ENCODE results near the gene GNG11.

GNG11 gene

DNA sequence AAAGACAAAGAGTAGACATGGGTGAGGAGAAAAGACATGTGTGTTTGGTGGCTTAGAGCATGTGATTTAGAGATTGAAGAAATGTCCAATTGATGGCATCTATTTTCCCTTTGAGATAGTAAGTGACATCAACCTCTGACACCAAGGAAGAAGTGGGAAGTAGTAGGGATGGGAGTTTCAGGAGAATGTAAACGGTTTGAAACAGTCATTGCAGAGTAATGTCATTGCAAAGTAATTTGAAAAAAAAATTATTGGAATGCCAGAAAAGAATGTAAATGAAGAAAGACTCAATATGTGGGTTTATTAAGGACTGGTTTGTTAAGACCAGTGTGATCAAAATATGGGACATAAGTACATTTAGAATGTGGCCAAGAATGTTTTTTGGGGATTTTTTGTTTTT is 26.6 kb downstream of the GNG11 start:
- no peak for DNase-seq (ENCODE audit: low spot score)

DNA sequence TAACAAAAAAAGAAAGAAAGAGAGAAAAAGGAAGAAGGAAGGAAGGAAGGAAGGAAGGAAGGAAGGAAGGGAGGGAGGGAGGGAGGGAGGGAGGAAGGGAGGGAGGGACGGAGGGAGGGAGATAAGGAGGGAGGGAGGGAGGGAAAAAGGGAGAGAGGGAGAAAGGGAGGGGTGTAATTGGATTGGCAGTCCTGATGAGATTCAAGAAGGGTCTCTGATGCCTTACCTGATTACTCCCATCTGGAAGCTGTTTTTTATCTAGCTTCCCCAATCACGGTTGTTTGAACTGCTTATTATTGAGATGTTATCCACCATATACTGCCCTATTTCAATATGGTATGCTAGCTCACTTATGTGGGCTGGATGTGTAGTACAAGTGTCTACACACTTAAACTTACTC is 27.3 kb downstream of the GNG11 start:
- no peak for DNase-seq (ENCODE audit: low spot score)

DNA sequence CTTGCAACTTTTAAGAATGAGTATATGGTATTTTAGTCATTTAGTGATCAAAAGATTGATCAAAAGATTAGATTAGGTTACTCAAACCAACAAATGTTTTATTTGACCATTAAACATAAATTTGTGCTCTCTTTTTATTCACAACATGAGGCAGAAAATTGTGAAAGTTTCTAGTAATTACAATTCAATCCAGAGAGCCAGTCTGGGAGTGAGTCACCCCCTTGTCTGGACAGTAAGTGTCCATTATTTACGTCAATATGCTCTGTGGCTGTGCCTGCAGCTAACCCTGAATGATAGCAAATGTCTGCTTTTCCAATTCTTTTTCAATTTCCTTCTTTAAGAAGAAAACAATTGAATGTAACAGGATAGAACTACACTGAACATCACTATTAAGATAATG is 27.9 kb downstream of the GNG11 start:
- no peak for DNase-seq (ENCODE audit: low spot score)

DNA sequence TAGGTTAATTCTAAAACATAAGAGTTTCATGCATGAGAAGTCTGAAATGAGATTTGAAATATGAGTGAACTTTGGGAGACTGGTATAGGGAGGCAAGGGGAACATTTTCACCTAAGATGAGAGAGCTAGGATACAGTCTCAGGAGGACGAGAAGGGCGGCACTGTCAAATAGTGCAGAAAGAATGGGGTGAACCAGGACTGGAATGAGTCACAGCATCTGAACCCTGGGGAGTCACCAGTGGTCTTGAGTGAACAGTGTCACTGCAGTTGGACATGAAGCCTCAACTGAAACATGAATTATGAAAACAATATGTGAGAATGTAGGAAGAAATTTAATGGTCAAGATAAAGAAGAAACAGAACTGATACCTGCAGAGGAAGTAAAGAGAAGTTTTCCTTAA is 33.8 kb downstream of the GNG11 start:
- no peak for DNase-seq (ENCODE audit: low spot score)

DNA sequence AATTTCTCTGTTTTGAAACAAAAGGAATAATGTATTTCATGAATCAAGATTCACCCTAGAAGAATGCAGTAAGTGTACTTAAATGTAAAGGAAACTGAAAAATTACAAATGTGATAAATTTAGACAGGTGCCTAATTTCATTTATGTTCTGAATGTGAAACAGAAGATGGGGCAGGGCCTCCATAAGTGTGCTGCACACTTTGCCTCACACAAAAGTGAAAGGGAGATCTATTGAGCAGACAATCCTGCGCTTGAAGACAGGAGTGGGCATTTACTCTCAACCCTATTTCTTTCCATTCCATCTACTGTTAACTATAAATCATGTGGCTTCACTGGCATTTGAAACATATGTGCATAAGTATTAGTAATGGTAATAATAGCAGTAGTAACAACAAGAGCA is 36.2 kb downstream of the GNG11 start:
- no peak for DNase-seq (ENCODE audit: low spot score)

DNA sequence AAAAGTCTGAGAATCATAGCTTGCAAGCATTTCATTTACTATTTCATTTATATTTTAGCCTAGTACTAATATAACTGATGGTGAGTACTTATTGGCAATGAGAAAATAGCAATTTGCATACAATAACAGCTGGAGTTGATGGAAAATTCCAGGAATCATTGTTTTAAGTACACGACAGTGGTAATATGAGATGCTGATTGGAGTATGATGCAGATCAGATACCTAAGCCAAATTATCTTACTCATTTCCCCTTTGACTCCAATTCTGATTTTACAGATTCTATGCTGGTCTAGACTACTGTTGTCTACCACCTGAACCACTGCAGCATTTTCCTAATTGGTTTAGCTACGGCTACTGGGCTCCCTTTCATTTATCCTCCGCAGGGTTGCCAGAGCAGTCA is 36.7 kb downstream of the GNG11 start:
- DNase-seq (ENCODE audit: low spot score) = no peak

DNA sequence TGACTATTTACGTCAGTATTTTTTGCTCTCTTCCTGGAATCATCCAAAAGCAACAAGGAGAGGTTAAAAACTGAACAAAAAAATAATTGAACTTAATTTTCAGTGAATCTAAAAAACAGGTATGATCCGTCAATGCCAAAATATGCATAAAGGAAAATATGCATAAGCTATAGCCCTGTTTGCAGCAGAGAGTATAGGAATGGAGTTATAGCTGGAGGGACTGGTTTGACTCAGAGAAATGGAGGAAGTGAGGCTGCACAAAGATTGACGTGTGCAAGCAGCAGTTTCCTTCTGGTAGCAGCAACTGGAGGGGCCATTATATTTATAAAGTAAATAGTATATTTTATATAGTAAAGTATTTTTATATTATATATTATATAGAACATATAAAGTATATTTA is 37.1 kb downstream of the GNG11 start:
- DNase-seq (ENCODE audit: low spot score) = no peak

DNA sequence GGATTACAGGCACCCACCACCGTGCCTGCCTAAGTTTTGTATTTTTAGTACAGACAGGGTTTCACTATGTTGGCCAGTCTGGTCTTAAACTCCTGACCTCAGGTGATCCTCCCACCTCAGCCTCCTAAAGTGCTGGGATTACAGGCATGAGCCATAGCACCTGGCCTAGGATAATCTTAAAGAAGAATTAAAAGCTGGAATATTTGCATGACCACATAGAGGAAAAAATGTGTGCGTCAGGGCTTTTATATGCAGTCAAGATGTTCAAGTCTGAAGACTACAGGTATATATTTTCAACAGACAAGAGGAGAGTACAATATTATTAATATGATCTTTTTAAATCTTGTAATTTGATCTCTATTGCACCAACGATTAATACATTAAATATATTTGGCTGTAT is 39.5 kb downstream of the GNG11 start:
- no peak for DNase-seq (ENCODE audit: low spot score)

DNA sequence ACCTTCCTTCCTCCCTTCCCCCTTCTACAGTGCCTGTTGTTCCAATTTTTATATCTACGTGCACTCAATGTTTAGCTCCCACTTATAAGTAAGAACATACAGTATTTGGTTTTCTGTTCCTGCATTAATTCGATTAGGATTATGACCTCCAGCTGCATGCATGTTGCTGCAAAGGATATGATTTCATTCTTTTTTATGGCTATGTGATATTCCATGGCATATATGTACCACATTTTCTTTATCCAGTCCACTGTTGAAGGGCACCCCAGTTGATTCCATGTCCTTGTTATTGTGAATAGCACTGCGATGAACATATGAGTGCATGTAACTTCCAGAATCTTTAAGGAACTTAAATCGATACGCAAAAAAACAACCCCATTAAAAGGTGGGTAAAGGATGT is 42.7 kb downstream of the GNG11 start:
- DNase-seq (ENCODE audit: low spot score) = no peak

DNA sequence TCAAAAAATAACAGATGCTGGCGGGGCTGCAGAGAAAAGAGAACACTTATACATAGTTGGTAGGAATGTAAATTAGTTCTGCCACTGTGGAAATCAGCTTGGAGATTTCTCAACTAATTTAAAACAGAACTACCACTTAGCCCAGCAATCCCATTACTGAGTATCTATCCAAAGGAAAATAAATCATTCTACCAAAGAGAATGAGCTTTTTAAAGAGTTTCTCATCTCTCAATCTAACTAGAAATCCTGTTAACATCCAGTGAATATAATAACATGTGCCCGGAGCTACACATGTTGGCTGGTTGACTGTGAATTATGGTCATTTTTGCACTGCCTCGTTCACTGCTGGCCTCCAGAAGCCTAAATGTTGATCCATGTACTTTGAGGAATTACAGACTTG is 43.3 kb downstream of the GNG11 start:
- DNase-seq (ENCODE audit: low spot score) = no peak

DNA sequence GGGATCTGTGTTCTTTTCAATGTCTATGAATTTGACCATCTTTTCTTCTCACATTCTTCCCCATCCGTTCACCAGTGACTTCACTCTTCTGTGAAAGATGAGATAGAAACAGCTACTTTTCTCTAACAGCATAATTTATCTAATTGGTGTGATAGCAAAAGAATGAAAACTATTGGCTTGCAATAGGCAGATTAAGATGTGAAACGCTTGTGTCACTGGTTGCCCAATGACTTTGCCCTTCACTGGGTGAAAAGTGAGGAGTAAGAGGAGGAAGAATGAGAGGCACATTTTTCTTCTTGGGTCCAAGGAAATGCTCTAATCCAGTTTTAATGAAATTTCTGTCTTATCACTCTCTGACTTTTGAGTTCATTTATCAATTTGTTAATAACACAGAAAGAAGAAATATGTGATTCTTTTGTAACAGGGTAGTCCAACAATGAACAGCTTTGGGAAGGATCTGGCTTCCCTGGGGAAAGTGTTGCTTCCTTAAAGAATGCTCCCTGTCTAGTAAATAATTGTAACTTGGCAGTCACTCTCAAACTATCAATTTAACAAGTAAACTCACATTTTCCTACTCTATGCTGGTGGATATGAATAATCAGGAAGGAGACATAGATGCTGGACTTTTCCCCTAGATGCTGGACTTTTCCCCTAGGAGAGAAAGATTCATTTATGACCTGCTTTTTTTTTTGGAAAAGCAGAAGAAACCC is 47.5 kb downstream of the GNG11 start:
- DNase-seq (ENCODE audit: low spot score) = no peak

DNA sequence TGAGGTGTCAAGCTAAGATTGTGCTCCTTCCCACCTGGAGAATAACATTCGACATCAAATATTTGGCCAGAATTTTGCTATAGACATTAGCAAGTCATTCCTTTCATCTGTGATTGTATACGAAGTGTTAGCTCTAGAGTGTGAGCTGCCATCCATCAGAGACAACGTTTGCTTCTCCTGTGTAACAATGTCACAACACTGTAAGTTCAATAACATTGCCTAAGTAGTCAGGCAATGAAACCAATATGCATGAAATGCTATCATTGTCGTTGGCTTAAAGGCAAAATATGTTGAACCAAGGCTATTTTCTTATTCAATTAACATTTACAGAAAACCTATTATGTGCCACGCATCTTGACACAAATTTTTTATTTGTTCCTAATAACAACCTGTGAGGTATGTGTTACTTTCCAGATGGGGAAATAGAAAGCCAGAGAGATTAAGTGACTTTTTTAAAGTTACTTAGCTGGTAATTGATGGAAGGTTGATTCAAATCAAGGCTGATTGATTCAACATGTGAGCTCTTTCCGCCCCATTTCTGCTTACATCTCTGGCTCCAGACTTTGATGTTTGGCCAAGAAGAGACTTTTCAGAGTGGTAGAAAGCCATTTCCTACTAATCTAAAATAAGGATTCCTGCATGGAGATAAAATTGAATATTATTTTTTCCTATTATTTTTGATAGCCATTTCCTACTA is 50.6 kb downstream of the GNG11 start:
- no peak for DNase-seq (ENCODE audit: low spot score)

DNA sequence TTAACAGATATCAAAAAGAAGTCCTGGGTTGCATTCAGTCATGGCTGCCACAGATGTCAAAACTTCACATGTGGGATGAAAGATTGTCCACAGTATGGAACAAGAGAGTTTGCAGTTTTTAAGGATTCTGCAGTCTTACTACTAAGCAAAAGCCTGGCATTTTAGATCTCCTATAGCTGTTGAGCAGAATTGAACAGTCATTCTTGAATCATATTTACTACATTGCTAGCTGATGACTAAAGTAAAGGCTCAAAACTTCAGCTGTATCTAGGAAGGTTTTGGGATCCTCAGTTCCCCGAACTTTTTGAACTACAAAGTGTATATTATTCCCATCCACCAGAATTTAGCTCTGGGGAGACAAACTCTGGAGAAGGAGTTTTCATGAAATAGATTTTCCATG is 51.6 kb downstream of the GNG11 start:
- DNase-seq (ENCODE audit: low spot score) = no peak

DNA sequence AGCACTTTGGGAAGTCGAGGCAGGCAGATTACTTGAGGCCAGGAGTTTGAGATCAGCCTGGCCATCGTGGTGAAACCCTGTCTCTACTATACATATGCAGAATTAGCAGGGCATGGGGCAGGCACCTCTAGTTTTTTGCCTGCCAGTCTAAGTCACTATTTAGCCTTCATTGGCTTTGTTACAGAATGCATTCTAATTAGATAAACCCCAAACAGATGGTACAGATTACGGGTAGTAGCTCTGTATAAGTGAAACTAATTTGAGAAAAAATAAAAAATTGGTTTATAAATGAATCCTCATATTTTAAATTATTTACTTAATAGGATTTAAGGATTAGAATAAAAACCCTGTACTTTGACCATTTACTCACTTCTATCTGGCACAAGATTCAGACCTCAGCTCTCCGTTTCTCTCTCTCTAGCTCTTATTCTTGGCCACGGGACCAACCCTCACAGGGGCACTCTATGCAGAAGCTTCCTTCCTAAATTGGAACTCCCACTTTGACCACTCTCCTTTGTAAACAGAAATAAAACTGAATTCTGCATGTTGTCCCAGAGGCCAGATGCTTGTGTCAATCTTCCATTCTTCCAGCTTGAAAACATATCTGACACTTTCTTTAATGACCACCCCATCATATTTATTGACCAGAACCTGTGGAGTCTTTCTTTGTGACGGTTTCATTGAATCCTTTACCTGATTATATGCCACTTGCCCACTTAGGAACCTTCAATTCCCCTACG is 55.8 kb downstream of the GNG11 start:
- DNase-seq (ENCODE audit: low spot score) = no peak

All from HuH-7.5 (cell line).